ENCODE results near the gene WDR33.

Gene WDR33

GRCh38 chr2:127659408-127660290 is 151.3 kb downstream of the WDR33 start:
- Histone ChIP-seq H3K27me3 (replicated peaks; ENCODE audit: control insufficient read depth, insufficient read depth, low read length) (peaks cover 2% of the 10 kb centered on the region; the same call in 1 of the 2 replicates), H3K36me3 (ENCODE audit: control insufficient read depth, insufficient read depth, low read length) (no peaks in the 10 kb centered on the region), H3K4me3 (replicated peaks; ENCODE audit: low read depth, low read length) (no peak overlapping the region)
- no peak for TF ChIP-seq CTCF (IDR thresholded peaks at IDR 0.05; ENCODE audit: insufficient read depth, low read length, poor library complexity, severe bottlenecking)
- DNase-seq (ENCODE audit: extremely low read depth, insufficient read length) = no peak

DNA sequence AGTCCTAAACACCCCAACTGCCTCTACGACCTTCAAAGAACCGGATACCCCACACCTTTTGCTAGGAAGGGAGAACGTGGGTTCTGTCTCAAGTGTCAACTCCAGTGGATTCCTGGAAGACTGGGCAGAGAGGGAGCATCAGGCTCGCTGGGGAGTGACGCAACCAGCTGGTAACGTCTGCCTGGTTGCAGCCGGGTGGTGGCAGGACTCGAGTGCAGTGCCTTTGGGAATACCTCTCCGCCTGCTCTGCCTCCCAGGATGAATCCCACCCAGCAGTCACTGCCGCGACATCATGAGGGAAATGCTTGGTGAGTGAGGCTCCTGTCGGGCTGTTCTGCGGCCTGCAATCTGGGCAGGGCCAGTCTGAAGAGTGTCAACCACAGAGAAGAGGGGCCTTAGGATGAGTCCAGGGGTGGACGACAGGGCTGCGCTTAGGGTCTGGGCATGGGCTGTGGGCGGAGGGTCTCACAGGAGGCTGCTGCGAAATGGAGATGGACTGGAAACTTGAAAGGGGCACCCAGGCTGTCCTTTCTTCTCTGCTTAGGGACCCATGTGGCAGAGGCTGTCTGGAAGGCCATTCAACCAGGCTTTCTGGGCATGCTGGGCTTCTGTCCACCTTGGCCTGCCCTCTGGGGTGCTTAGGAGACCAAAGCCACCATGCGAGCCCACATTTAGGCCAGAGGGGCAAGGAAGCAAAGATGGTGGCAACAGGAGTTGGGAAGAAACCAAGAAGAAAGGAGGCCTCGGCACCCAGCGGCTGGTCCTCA is 152.1 kb downstream of the WDR33 start:
- peaks cover 2% of the 10 kb centered on the region; the same call in 1 of the 2 replicates for H3K27me3 ChIP-seq (replicated peaks; ENCODE audit: control insufficient read depth, insufficient read depth, low read length)
- no peak overlapping the region for H3K4me3 ChIP-seq (replicated peaks; ENCODE audit: low read depth, low read length)
- no peak for TF ChIP-seq CTCF (IDR thresholded peaks at IDR 0.05; ENCODE audit: insufficient read depth, low read length, poor library complexity, severe bottlenecking)
- DNase-seq (ENCODE audit: extremely low read depth, insufficient read length) = no peak
- H3K36me3 ChIP-seq (ENCODE audit: control insufficient read depth, insufficient read depth, low read length) = no peaks in the 10 kb centered on the region

- no peak for TF ChIP-seq CTCF (IDR thresholded peaks at IDR 0.05; ENCODE audit: insufficient read depth, low read length, poor library complexity, severe bottlenecking)
- no peaks in the 10 kb centered on the region for H3K36me3 ChIP-seq (ENCODE audit: control insufficient read depth, insufficient read depth, low read length)
- no peak overlapping the region for H3K4me3 ChIP-seq (replicated peaks; ENCODE audit: low read depth, low read length)
- DNase-seq (ENCODE audit: extremely low read depth, insufficient read length) = no peak
- peaks cover under 1% of the 10 kb centered on the region; the same call in 1 of the 2 replicates for H3K27me3 ChIP-seq (replicated peaks; ENCODE audit: control insufficient read depth, insufficient read depth, low read length)
Measured at GRCh38 chr2:127658146-127658545, 152.8 kb downstream of the WDR33 start.

DNA sequence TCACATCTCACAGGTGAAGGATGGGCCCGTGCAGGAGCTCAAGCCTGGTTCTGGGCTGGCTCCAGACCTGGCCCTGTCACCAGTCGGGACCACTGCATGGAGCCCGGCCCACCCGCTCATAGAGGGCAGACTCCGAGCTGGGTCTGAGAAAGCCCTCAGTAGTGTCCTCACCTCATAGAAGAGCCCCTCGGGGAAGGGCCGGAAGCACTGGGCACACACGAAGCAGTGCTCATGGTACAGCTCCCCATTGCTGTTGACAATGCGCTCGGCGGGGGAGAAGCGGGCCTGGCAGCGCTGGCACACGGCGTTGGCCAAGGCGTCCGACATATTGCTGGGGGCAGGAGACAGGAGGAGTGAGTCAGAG is 153.8 kb downstream of the WDR33 start:
- no peak overlapping the region for H3K4me3 ChIP-seq (replicated peaks; ENCODE audit: low read depth, low read length)
- 0 out of 2 replicates have a peak, but pooled peaks cover 2% of the 10 kb centered on the region for H3K27me3 ChIP-seq (replicated peaks; ENCODE audit: control insufficient read depth, insufficient read depth, low read length)
- TF ChIP-seq CTCF (IDR thresholded peaks at IDR 0.05; ENCODE audit: insufficient read depth, low read length, poor library complexity, severe bottlenecking) = no peak
- no peak for DNase-seq (ENCODE audit: extremely low read depth, insufficient read length)
- no peaks in the 10 kb centered on the region for H3K36me3 ChIP-seq (ENCODE audit: control insufficient read depth, insufficient read depth, low read length)

GRCh38 chr2:127656569-127657231 is 154.3 kb downstream of the WDR33 start:
- DNase-seq (ENCODE audit: extremely low read depth, insufficient read length) = no peak
- Histone ChIP-seq H3K27me3 (replicated peaks; ENCODE audit: control insufficient read depth, insufficient read depth, low read length) (0 out of 2 replicates have a peak, but pooled peaks cover 2% of the 10 kb centered on the region), H3K36me3 (ENCODE audit: control insufficient read depth, insufficient read depth, low read length) (no peaks in the 10 kb centered on the region), H3K4me3 (replicated peaks; ENCODE audit: low read depth, low read length) (no peak overlapping the region)
- no peak for TF ChIP-seq CTCF (IDR thresholded peaks at IDR 0.05; ENCODE audit: insufficient read depth, low read length, poor library complexity, severe bottlenecking)
